Parathyroid adenoma (tissue), 2 donors: ENCODE results near the gene LELP1.

ENCODE experiments used
- H2AFZ ChIP-seq: fragments of 300-600 bp; sonication (generic); one replicate; pipeline ENCODE4 v1.7.0; 2017; ENCODE audit warnings: antibody characterized with exemption, mild to moderate bottlenecking
- H3K27ac ChIP-seq: fragments of 300-600 bp; sonication (generic); one replicate; pipeline ENCODE4 v1.7.0; 2017
- H3K27me3 ChIP-seq: fragments of 300-600 bp; sonication (generic); one replicate; pipeline ENCODE4 v1.7.0; 2017; ENCODE audit warnings: low read length; ENCODE audit not compliant: control insufficient read depth, insufficient read depth
- H3K36me3 ChIP-seq: fragments of 300-600 bp; sonication (generic); one replicate; pipeline ENCODE4 v1.7.0; 2017; ENCODE audit warnings: low read length; ENCODE audit not compliant: control insufficient read depth, insufficient read depth
- H3K4me1 ChIP-seq: fragments of 300-600 bp; sonication (generic); one replicate; pipeline ENCODE4 v1.7.0; 2017; ENCODE audit warnings: control low read depth
- H3K4me2 ChIP-seq: fragments of 300-600 bp; sonication (generic); one replicate; pipeline ENCODE4 v1.7.0; 2017; ENCODE audit warnings: low read length
- H3K4me3 ChIP-seq: fragments of 300-600 bp; sonication (generic); one replicate; pipeline ENCODE4 v1.7.0; 2017; ENCODE audit warnings: low read depth, low read length
- H3K79me2 ChIP-seq: fragments of 300-600 bp; sonication (generic); one replicate; pipeline ENCODE4 v1.7.0; 2017; ENCODE audit warnings: control low read depth
- H3K9ac ChIP-seq: fragments of 300-600 bp; sonication (generic); one replicate; pipeline ENCODE4 v1.7.0; 2017; ENCODE audit warnings: mild to moderate bottlenecking
- H3K9me3 ChIP-seq: fragments of 300-600 bp; sonication (generic); one replicate; pipeline ENCODE4 v1.7.0; 2017; ENCODE audit warnings: low read length; ENCODE audit not compliant: control insufficient read depth
- CTCF ChIP-seq: fragments of 300-600 bp; sonication (generic); IDR thresholded peaks from one replicate; pipeline ENCODE4 v1.7.0; 2017; ENCODE audit warnings: antibody characterized with exemption, mild to moderate bottlenecking
- donor health status: primary hyperparathyroidism.

Gene LELP1

GRCh38 chr1:153242160-153242559, 38.9 kb downstream of the LELP1 start:
- H3K79me2 ChIP-seq, result no peaks in the 10 kb centered on the region
- TF ChIP-seq CTCF, result no peak
- no peak overlapping the region for H3K27ac ChIP-seq
- no peak overlapping the region for H2AFZ ChIP-seq
- no peak overlapping the region for H3K4me3 ChIP-seq
- H3K4me1 ChIP-seq, result no peaks in the 10 kb centered on the region
- no peaks in the 10 kb centered on the region for H3K36me3 ChIP-seq
- no peaks in the 10 kb centered on the region for H3K9me3 ChIP-seq
- no peak overlapping the region for H3K9ac ChIP-seq
- no peak overlapping the region for H3K4me2 ChIP-seq
- H3K27me3 ChIP-seq, result no peaks in the 10 kb centered on the region

GRCh38 chr1:153245466-153245865, 42.2 kb downstream of the LELP1 start:
- H3K79me2 ChIP-seq, result no peaks in the 10 kb centered on the region
- H3K4me3 ChIP-seq, result no peak overlapping the region
- no peak overlapping the region for H3K4me2 ChIP-seq
- H3K36me3 ChIP-seq, result no peaks in the 10 kb centered on the region
- no peak overlapping the region for H2AFZ ChIP-seq
- H3K27ac ChIP-seq, result no peak overlapping the region
- no peak overlapping the region for H3K9ac ChIP-seq
- H3K9me3 ChIP-seq, result no peaks in the 10 kb centered on the region
- no peaks in the 10 kb centered on the region for H3K4me1 ChIP-seq
- no peak for TF ChIP-seq CTCF
- H3K27me3 ChIP-seq, result no peaks in the 10 kb centered on the region

GRCh38 chr1:153246018-153246417, 42.8 kb downstream of the LELP1 start:
- Histone ChIP-seq H3K4me3 (no peak overlapping the region), H3K27me3 (no peaks in the 10 kb centered on the region), H3K9ac (no peak overlapping the region), H3K36me3 (no peaks in the 10 kb centered on the region), H3K4me1 (no peaks in the 10 kb centered on the region), H3K4me2 (no peak overlapping the region), H2AFZ (no peak overlapping the region), H3K9me3 (no peaks in the 10 kb centered on the region), H3K79me2 (no peaks in the 10 kb centered on the region), H3K27ac (no peak overlapping the region)
- no peak for TF ChIP-seq CTCF

GRCh38 chr1:153246825-153247224, 43.6 kb downstream of the LELP1 start:
- H3K36me3 ChIP-seq, result no peaks in the 10 kb centered on the region
- no peak overlapping the region for H2AFZ ChIP-seq
- H3K4me3 ChIP-seq, result no peak overlapping the region
- H3K27me3 ChIP-seq, result no peaks in the 10 kb centered on the region
- H3K4me1 ChIP-seq, result no peaks in the 10 kb centered on the region
- H3K4me2 ChIP-seq, result no peak overlapping the region
- no peak overlapping the region for H3K27ac ChIP-seq
- H3K9me3 ChIP-seq, result no peaks in the 10 kb centered on the region
- no peaks in the 10 kb centered on the region for H3K79me2 ChIP-seq
- TF ChIP-seq CTCF, result no peak
- H3K9ac ChIP-seq, result no peak overlapping the region

- no peak overlapping the region for H3K9ac ChIP-seq
- no peaks in the 10 kb centered on the region for H3K9me3 ChIP-seq
- H2AFZ ChIP-seq, result no peak overlapping the region
- H3K36me3 ChIP-seq, result no peaks in the 10 kb centered on the region
- no peaks in the 10 kb centered on the region for H3K79me2 ChIP-seq
- H3K27ac ChIP-seq, result no peak overlapping the region
- no peaks in the 10 kb centered on the region for H3K27me3 ChIP-seq
- H3K4me3 ChIP-seq, result no peak overlapping the region
- H3K4me2 ChIP-seq, result no peak overlapping the region
- H3K4me1 ChIP-seq, result no peaks in the 10 kb centered on the region
- no peak for TF ChIP-seq CTCF
Observed at GRCh38 chr1:153248176-153248879, 45.1 kb downstream of the LELP1 start.
